NOMO-1 (cell line): ENCODE results near the gene MGME1.
A peak's percentile ranks its signal among the peaks of the same experiment; 100 is the strongest.

Source experiments
- DNase-seq, 2 experiments: peaks; one replicate each; lab custom pipeline; 2025; ENCODE audit not compliant: unreplicated experiment in 2 of 2; lab: John Stamatoyannopoulos, UW

The MGME1 gene

DNA sequence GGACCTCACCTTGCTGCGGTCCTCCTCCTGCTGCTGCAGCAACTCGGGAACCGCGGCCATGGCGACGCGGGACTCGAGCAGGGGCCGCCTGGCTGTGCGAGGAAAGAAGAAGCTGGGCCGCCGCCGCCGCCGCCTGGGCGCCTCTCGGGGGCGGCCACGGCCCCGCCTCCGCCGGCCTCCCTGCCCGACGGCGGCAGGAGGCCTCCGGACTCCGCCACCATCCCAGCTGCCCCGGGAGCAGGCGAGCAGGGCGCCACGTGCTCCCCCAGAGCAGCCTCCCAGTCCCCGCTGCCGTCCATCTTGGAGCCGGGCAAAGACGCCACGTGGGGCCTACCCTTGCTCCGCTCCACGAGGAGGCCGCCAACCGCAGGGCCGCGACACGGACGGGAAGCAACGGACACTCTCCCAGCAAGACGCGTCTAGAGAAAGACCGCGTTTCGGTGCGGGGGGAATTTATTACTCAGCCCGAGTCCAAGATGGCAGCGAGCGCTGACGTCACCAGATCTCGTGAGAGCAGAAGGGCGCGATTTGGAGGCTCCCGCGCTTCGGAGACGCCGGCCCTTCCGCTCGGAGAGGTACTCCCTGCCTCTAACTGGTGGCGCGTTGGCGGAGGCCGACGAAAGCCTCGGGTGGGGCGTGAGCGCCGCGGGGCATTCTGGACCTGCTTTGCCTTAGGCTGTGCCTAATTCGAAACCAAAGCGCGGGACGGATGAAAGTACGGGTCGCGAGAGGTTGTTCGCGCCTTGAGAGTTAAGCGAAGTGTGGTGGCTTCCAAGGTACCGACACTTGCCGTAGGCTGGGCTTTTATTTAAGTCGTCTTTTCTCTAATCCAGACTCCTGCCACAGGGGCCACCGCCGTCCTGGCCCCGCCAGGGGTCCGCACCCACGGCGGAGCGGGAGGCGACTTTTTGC is at the start of gene MGME1, which contains the start of gene SNX5:
MGME1 (plus strand) TSS at position 653 of the 912 bp plus-strand sequence. CDS start 842 bp downstream, outside the sequence.
SNX5 (minus strand) TSS at position 429 of the 912 bp plus-strand sequence; CDS start at position 60, 369 bp downstream.
- peak; percentile 98 for DNase-seq

GRCh38 chr20:17919149-17919548 is 49.7 kb upstream of the MGME1 start:
- no peak for DNase-seq

- no peak for DNase-seq
Measured at GRCh38 chr20:17921774-17922173, 47.0 kb upstream of the MGME1 start.

- no peak for DNase-seq
Measured at GRCh38 chr20:17925141-17925939, 43.5 kb upstream of the MGME1 start.

DNA sequence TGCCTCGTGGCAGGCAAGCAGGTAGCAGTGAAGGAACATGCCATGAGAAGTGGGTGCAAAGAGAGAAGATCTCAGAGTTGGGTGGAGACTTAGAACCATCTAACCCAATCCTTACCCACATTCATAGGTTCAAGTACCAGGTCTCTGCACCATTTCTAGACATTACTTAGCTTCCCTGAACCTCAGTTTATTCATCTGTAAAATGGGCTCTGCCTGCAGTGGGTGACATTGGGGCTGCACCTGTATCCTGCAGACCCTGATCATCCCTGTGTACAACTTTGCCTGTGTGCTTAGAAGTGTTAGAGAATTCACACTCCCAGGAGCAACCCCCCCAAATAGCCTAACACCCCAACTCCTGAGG is 42.9 kb upstream of the MGME1 start:
- DNase-seq: no peak

DNA sequence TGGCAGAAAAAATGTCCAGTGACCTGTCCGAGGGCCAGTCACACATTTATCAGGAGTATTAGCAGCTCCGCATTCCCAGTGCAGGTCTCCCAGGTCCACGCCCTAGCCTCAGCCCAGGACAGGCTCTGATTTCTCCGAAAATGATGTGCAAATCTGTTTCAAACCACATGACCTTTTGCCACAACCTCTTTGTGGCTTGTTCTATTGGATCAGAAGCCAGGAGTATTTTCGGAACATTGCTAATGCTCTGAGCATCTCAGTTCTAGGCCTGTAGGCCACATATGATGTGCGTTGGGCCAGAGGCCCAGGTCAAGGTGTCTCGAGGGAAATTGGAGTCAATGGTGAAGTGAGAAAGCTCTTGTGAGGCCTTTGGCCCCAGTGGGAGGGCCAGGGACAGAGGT is 40.6 kb upstream of the MGME1 start:
- no peak for DNase-seq

GRCh38 chr20:17928633-17929311 is 40.0 kb upstream of the MGME1 start:
- DNase-seq: no peak

- DNase-seq: no peak
Measured at GRCh38 chr20:17931513-17931912, 37.3 kb upstream of the MGME1 start.

GRCh38 chr20:17932396-17932795 is 36.4 kb upstream of the MGME1 start:
- no peak for DNase-seq

GRCh38 chr20:17933121-17933520 is 35.7 kb upstream of the MGME1 start:
- DNase-seq: no peak

GRCh38 chr20:17933711-17934110 is 35.1 kb upstream of the MGME1 start:
- no peak for DNase-seq

- no peak for DNase-seq
Measured at GRCh38 chr20:17934141-17934862, 34.5 kb upstream of the MGME1 start.

GRCh38 chr20:17935186-17935585 is 33.6 kb upstream of the MGME1 start:
- DNase-seq: no peak

DNA sequence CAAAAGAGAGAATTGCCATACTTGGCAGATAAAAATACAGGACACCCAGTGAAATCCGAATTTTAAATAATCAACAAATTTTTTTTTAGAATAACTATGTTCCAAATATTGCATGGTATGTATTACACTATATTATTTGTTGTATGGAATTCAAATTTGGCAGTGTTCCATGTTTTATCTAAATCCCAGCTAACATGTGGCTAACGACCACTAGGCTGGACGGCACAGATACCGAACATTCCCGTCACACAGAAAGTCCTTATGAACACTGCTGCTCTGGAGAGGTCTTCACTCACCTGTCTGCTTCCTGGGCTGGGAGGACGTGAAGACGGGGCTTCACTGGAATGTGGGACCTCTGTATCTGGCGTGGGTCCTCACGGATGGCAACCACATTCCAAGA is 33.1 kb upstream of the MGME1 start:
- DNase-seq: no peak

DNA sequence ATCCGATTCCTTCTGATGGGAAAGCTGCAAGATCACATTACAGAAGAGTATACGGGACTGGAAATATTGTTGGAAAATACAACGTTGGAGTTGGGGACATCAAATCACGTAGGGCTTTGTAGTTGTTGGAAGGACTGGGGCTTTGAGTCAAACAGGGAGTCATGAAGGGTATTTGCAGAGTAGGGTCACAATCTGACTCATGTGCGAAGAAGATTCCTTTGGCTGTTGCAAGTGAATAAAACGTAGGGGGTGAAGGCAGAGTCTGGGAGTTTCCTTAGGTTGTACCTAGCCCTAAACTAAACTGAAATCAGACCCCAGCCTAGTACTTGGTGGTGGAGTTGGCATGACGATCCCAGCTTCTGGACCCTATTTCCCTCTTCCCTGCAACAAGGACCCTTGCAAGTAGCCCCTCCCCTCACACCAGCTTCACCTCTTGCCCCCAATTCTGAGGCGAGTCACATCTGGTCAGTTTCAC is 32.5 kb upstream of the MGME1 start:
- no peak for DNase-seq

DNA sequence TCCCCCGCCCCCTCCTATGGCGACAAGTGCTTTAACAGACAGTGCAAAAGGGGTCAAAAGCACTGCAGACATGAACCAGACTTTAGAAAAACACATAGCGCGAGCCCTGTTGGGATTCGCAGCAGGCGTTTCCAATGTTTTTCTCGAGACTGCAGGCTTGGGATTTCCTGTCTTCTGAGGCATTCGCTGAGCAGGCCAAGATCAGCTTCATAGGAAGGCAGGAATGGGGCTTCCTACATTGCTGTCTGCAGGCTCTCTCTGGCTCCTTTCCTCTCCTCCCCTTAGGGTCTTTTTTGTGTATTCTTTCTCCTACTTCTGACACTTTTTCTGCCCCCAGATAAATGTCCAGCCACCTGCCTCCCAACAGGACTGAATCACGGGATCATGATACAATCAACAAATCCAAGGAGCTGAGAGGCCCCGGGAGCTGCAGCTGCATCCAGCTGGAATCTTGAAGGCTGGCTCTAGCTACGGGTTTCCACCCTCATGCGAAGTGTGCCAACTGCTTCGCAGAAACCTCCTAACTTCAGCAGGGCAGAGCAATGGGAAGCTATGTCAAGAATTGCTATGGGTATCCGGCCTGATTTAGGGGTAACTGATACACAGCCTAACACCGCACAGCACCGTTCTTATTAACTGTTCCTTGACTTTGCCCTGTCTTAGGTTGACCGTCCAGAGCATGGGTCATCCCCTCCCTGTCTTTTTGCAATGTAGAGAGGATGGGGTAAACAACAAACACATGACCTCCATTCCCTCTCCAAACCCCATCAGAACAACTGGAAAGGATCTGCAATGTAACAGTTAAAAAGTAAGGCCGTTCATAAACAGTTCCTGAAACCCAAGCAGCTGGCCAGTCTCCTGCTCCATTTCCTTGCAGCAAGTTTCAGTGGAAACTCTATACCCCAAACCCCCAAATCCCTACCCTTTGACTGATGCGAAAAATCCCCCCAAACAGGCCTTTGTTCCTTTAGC is 31.8 kb upstream of the MGME1 start:
- DNase-seq: no peak

- DNase-seq: peak; percentile 18 to 24
Measured at GRCh38 chr20:17938871-17939619, 29.8 kb upstream of the MGME1 start.

- no peak for DNase-seq
Measured at GRCh38 chr20:17939622-17940223, 29.1 kb upstream of the MGME1 start.
